ENCODE measurements around the gene XKR3. TPM values are rescaled to one million over a fixed set of nuclear protein-coding genes. Genes with fewer than 3 reads are reported as not detected.

The XKR3 gene
- total RNA-seq, 1 donor from 2014 or later: not detected

DNA sequence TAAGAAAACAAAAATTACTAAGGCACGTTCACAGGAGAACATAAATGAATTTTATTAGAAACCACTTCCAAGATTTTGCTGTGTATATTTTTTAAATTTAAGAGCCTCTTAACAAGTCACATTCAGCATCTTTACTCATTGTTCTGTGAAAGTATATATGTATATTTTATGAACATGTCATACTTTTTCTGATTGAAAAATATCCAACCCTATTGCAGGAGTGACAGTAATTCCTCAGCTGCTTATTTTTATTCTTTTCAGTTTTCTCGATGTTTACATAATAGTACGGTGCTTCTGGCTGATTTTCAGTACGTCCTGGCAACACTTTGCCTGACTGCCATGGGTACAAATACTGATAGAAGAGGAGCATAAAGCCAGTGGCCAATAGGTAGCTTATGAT is 41.8 kb downstream of the XKR3 start:
- Mint-ChIP-seq H3K4me3 (ENCODE audit: unreplicated experiment) (no peak overlapping the region), H3K27ac (ENCODE audit: unreplicated experiment) (no peak overlapping the region), H3K27me3 (ENCODE audit: low read depth) (no peaks in the 10 kb centered on the region), H3K4me1 (ENCODE audit: low read depth) (no peaks in the 10 kb centered on the region), H3K9me3 (ENCODE audit: low read depth) (peaks cover 46% of the 10 kb centered on the region), H3K36me3 (ENCODE audit: low read depth) (no peaks in the 10 kb centered on the region)
- TF ChIP-seq, protein P1, sequence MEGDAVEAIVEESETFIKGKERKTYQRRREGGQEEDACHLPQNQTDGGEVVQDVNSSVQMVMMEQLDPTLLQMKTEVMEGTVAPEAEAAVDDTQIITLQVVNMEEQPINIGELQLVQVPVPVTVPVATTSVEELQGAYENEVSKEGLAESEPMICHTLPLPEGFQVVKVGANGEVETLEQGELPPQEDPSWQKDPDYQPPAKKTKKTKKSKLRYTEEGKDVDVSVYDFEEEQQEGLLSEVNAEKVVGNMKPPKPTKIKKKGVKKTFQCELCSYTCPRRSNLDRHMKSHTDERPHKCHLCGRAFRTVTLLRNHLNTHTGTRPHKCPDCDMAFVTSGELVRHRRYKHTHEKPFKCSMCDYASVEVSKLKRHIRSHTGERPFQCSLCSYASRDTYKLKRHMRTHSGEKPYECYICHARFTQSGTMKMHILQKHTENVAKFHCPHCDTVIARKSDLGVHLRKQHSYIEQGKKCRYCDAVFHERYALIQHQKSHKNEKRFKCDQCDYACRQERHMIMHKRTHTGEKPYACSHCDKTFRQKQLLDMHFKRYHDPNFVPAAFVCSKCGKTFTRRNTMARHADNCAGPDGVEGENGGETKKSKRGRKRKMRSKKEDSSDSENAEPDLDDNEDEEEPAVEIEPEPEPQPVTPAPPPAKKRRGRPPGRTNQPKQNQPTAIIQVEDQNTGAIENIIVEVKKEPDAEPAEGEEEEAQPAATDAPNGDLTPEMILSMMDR (IDR thresholded peaks at IDR 0.05): no peak
- no peak for DNase-seq (ENCODE audit: low spot score)

GRCh38 chr22:16781764-16782329 is 43.4 kb downstream of the XKR3 start:
- H3K4me3 Mint-ChIP-seq (ENCODE audit: unreplicated experiment): no peak overlapping the region
- TF ChIP-seq, protein P1 (IDR thresholded peaks at IDR 0.05): no peak
- no peaks in the 10 kb centered on the region for H3K27me3 Mint-ChIP-seq (ENCODE audit: low read depth)
- peaks cover 45% of the 10 kb centered on the region for H3K9me3 Mint-ChIP-seq (ENCODE audit: low read depth)
- H3K27ac Mint-ChIP-seq (ENCODE audit: unreplicated experiment): no peak overlapping the region
- H3K36me3 Mint-ChIP-seq (ENCODE audit: low read depth): no peaks in the 10 kb centered on the region
- no peak for DNase-seq (ENCODE audit: low spot score)
- H3K4me1 Mint-ChIP-seq (ENCODE audit: low read depth): no peaks in the 10 kb centered on the region

DNA sequence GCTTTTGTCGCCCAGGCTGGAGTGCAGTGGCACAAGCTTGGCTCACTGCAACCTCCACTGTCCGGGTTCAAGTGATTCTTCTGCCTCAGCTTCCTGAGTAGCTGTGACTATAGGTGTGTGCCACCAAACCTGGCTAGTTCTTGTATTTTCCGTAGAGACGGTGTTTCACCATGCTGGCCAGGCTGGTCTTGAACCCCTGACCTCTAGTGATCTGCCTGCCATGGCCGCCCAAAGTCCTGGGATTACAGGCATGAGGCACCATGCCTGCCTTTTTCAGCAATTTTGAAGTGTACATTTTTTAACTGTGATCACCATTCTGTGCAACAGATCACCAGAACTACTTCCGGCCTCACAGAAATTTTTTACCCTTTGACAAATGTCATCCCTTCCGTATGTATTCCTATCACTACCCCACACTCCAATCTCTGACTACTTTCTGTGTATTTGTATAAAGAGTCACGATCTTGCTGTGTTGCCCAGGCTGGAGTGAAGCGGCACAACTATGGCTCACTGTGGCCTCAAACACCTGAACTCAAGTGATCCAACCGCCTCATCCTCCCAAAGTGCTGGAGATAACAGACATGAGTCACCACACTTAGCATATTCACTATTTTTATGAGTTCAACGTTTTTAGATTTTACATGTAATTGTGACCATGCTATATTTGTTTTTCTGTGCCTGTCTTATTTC is 44.0 kb downstream of the XKR3 start:
- peaks cover 44% of the 10 kb centered on the region for H3K9me3 Mint-ChIP-seq (ENCODE audit: low read depth)
- no peak for DNase-seq (ENCODE audit: low spot score)
- TF ChIP-seq, protein P1 (IDR thresholded peaks at IDR 0.05): no peak
- H3K4me1 Mint-ChIP-seq (ENCODE audit: low read depth): no peaks in the 10 kb centered on the region
- H3K36me3 Mint-ChIP-seq (ENCODE audit: low read depth): no peaks in the 10 kb centered on the region
- H3K4me3 Mint-ChIP-seq (ENCODE audit: unreplicated experiment): no peak overlapping the region
- no peak overlapping the region for H3K27ac Mint-ChIP-seq (ENCODE audit: unreplicated experiment)
- H3K27me3 Mint-ChIP-seq (ENCODE audit: low read depth): no peaks in the 10 kb centered on the region

DNA sequence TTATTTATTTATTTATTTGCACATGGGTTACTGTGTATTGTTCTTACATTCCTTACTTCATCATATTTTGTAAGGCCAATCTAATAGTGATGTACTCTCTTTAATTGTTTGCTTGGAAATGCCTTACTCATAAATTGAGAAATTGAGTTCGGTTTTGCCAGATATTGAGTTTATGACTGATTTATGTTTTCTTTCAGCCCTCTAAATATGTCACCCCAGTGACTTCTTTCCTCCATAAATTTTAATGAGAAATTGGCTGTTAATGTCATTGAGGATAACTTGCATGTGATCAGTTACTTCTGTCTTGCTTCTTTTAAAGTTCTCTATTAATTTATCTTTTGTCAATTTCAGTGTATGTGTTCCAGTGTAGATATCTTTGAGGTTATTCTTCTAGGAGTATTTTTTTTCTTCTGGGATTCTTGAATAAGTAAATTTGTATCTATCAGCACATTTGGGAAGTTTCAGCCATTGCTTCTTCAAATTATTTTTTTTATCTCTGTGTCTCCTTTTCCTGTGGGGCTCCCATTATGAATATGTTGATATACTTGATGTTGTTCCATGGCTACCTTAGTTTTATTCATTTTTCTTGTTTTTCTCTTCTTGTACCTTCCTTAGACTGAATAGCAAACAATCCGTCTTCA is 47.8 kb downstream of the XKR3 start:
- peaks cover 53% of the 10 kb centered on the region for H3K9me3 Mint-ChIP-seq (ENCODE audit: low read depth)
- H3K27me3 Mint-ChIP-seq (ENCODE audit: low read depth): no peaks in the 10 kb centered on the region
- H3K36me3 Mint-ChIP-seq (ENCODE audit: low read depth): no peaks in the 10 kb centered on the region
- H3K4me3 Mint-ChIP-seq (ENCODE audit: unreplicated experiment): no peak overlapping the region
- TF ChIP-seq, protein P1 (IDR thresholded peaks at IDR 0.05): no peak
- DNase-seq (ENCODE audit: low spot score): no peak
- no peak overlapping the region for H3K27ac Mint-ChIP-seq (ENCODE audit: unreplicated experiment)
- no peaks in the 10 kb centered on the region for H3K4me1 Mint-ChIP-seq (ENCODE audit: low read depth)

DNA sequence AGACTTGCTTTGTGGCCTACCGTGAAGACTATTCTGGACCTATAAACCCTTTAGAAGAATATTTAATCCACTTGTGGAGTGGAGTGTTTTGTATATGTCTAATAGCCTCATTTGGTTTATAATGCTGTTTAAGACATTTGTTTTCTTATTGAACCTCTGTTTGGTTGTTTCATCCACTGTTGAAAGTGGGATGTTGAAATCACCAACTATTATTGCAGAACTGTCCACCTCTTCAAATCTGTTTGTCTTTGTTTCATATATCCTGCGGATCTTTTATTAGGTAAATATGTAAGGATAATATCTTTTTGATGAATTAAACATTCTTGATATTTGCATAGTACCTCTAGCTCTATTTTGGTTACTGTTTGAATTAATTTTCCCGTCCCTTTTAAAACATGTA is 49.1 kb downstream of the XKR3 start:
- Mint-ChIP-seq H3K36me3 (ENCODE audit: low read depth) (no peaks in the 10 kb centered on the region), H3K4me3 (ENCODE audit: unreplicated experiment) (no peak overlapping the region), H3K27me3 (ENCODE audit: low read depth) (no peaks in the 10 kb centered on the region)

More for the DNA sequence above, 49.1 kb downstream of the XKR3 start:
- Mint-ChIP-seq H3K4me1 (ENCODE audit: low read depth) (no peaks in the 10 kb centered on the region), H3K9me3 (ENCODE audit: low read depth) (peaks cover 46% of the 10 kb centered on the region), H3K27ac (ENCODE audit: unreplicated experiment) (no peak overlapping the region)
- no peak for DNase-seq (ENCODE audit: low spot score)
- TF ChIP-seq, protein P1 (IDR thresholded peaks at IDR 0.05): no peak
